Glutamatergic neuron (in vitro differentiated cells): ENCODE measurements around the gene MAML1. TPM values are rescaled to one million over a fixed set of nuclear protein-coding genes. Genes with fewer than 3 reads are reported as not detected.

Experiments used
- DNase-seq: peaks from one replicate; pipeline ENCODE4 v3.0.0; 2022
- H3K27ac Mint-ChIP-seq: one replicate; pipeline ENCODE4 v1.8.0; 2020; ENCODE audit warnings: mild to moderate bottlenecking, mixed read lengths, inconsistent platforms; ENCODE audit not compliant: unreplicated experiment
- H3K27me3 Mint-ChIP-seq: one replicate; pipeline ENCODE4 v1.8.0; 2020; ENCODE audit warnings: mild to moderate bottlenecking, moderate library complexity, mixed read lengths, inconsistent platforms; ENCODE audit not compliant: unreplicated experiment
- H3K36me3 Mint-ChIP-seq: one replicate; pipeline ENCODE4 v1.8.0; 2020; ENCODE audit warnings: mild to moderate bottlenecking, mixed read lengths, inconsistent platforms; ENCODE audit not compliant: unreplicated experiment
- H3K4me1 Mint-ChIP-seq: one replicate; pipeline ENCODE4 v1.8.0; 2020; ENCODE audit warnings: mild to moderate bottlenecking, low read depth, mixed read lengths, inconsistent platforms; ENCODE audit not compliant: unreplicated experiment
- H3K4me3 Mint-ChIP-seq: one replicate; pipeline ENCODE4 v1.8.0; 2020; ENCODE audit warnings: mild to moderate bottlenecking, mixed read lengths, inconsistent platforms; ENCODE audit not compliant: unreplicated experiment
- H3K9me3 Mint-ChIP-seq: one replicate; pipeline ENCODE4 v1.8.0; 2020; ENCODE audit warnings: mild to moderate bottlenecking, moderate library complexity, mixed read lengths, inconsistent platforms; ENCODE audit not compliant: unreplicated experiment
- CTCF ChIP-seq: fragments of 200-600 bp; sonication (generic); IDR thresholded peaks from one replicate; pipeline ENCODE4 v1.5.0; 2021; ENCODE audit not compliant: partially characterized antibody, unreplicated experiment
- total RNA-seq: library from RNA; stranded (reverse); fragmentation: NEBNext Ultra II Directional; extraction: Animal tissue kit (Norgen Biotek cat#: 25700); gene quantifications from one replicate; pipeline ENCODE4 v1.2.1, GENCODE V29; 2021; ENCODE audit not compliant: unreplicated experiment

The MAML1 gene
- total RNA-seq, 1 donor from 2014 or later: 30.0 TPM

- TF ChIP-seq CTCF: no peak
- H3K4me1 Mint-ChIP-seq: peaks cover 4% of the 10 kb centered on the region
- H3K36me3 Mint-ChIP-seq: peaks cover 4% of the 10 kb centered on the region
- peaks cover 4% of the 10 kb centered on the region for H3K27me3 Mint-ChIP-seq
- H3K9me3 Mint-ChIP-seq: peaks cover 6% of the 10 kb centered on the region
- no peak overlapping the region for H3K4me3 Mint-ChIP-seq
- no peak overlapping the region for H3K27ac Mint-ChIP-seq
- no peak for DNase-seq
These were observed 69.7 kb downstream of the MAML1 start for GRCh38 chr5:179802207-179802883.

GRCh38 chr5:179802950-179803562 lies 70.4 kb downstream of the MAML1 start:
- no peak for TF ChIP-seq CTCF
- peaks cover 4% of the 10 kb centered on the region for H3K36me3 Mint-ChIP-seq
- peaks cover 7% of the 10 kb centered on the region for H3K9me3 Mint-ChIP-seq
- DNase-seq: no peak
- no peak overlapping the region for H3K27ac Mint-ChIP-seq
- H3K4me1 Mint-ChIP-seq: peaks cover 4% of the 10 kb centered on the region
- no peak overlapping the region for H3K4me3 Mint-ChIP-seq
- H3K27me3 Mint-ChIP-seq: peaks cover 2% of the 10 kb centered on the region

GRCh38 chr5:179803651-179804554 lies 71.3 kb downstream of the MAML1 start:
- peaks cover 7% of the 10 kb centered on the region for H3K9me3 Mint-ChIP-seq
- H3K27ac Mint-ChIP-seq: no peak overlapping the region

GRCh38 chr5:179804555-179804947 lies 71.9 kb downstream of the MAML1 start:
- peaks cover 1% of the 10 kb centered on the region for H3K36me3 Mint-ChIP-seq
- peaks cover 2% of the 10 kb centered on the region for H3K27me3 Mint-ChIP-seq
- H3K4me3 Mint-ChIP-seq: peak overlapping the region; percentile 84
- DNase-seq: no peak
- H3K9me3 Mint-ChIP-seq: peaks cover 7% of the 10 kb centered on the region
- H3K27ac Mint-ChIP-seq: no peak overlapping the region
- peaks cover 4% of the 10 kb centered on the region for H3K4me1 Mint-ChIP-seq
- no peak for TF ChIP-seq CTCF

More at GRCh38 chr5:179803651-179804554, 71.3 kb downstream of the MAML1 start:
- Mint-ChIP-seq H3K4me3 (peak overlapping the region; percentile 84), H3K27me3 (peaks cover 2% of the 10 kb centered on the region), H3K36me3 (peaks cover 4% of the 10 kb centered on the region), H3K4me1 (peaks cover 4% of the 10 kb centered on the region)
- TF ChIP-seq CTCF: no peak
- no peak for DNase-seq
